ENCODE measurements around the gene TMPRSS3.

TMPRSS3 gene

DNA sequence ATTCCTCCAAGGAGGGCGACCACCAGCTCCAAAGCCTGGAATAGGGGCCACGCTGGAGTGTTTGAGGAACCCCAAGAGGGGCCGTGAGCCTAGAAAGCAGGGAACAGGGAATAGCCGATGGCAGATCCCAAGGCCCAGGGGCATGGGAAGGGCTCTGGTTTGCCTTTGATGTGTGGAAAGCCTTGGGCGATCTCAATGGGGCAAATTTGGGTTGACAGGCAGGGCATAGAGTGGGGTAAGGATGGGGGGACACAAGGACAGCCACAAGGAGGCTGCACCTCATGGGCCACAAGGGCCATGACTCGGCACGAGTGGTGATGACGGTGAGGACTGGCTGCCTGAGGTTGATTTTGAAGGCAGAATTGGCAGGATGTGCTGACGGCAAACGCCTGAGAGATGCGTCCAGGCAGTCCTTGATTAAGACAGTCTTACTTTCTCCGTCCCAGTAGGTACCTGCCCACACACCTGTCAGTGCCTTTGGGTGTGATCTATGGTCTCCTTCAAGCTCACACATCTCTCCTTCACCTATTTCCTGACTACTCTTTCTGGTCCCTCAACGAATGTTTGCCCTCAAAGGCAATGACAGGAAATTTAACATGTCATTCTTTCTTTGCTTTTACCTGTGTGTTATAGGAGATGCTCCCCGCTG, 2.0 kb upstream of the TMPRSS3 start:
- Histone ChIP-seq H3K4me1 (no peaks in the 10 kb centered on the region), H3K9me3 (ENCODE audit: control insufficient read depth, low read length) (no peaks in the 10 kb centered on the region), H3K27ac (no peak overlapping the region), H3K4me2 (ENCODE audit: low read length) (no peak overlapping the region), H3K4me3 (ENCODE audit: low read depth, low read length) (no peak overlapping the region), H3K27me3 (ENCODE audit: control insufficient read depth, insufficient read depth, low read length) (no peaks in the 10 kb centered on the region), H3K9ac (no peak overlapping the region), H3K36me3 (ENCODE audit: control insufficient read depth, insufficient read depth, low read length) (no peaks in the 10 kb centered on the region), H2AFZ (no peak overlapping the region), H3K79me2 (no peaks in the 10 kb centered on the region)
- TF ChIP-seq, protein P1, sequence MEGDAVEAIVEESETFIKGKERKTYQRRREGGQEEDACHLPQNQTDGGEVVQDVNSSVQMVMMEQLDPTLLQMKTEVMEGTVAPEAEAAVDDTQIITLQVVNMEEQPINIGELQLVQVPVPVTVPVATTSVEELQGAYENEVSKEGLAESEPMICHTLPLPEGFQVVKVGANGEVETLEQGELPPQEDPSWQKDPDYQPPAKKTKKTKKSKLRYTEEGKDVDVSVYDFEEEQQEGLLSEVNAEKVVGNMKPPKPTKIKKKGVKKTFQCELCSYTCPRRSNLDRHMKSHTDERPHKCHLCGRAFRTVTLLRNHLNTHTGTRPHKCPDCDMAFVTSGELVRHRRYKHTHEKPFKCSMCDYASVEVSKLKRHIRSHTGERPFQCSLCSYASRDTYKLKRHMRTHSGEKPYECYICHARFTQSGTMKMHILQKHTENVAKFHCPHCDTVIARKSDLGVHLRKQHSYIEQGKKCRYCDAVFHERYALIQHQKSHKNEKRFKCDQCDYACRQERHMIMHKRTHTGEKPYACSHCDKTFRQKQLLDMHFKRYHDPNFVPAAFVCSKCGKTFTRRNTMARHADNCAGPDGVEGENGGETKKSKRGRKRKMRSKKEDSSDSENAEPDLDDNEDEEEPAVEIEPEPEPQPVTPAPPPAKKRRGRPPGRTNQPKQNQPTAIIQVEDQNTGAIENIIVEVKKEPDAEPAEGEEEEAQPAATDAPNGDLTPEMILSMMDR (IDR thresholded peaks at IDR 0.05) = no peak

DNA sequence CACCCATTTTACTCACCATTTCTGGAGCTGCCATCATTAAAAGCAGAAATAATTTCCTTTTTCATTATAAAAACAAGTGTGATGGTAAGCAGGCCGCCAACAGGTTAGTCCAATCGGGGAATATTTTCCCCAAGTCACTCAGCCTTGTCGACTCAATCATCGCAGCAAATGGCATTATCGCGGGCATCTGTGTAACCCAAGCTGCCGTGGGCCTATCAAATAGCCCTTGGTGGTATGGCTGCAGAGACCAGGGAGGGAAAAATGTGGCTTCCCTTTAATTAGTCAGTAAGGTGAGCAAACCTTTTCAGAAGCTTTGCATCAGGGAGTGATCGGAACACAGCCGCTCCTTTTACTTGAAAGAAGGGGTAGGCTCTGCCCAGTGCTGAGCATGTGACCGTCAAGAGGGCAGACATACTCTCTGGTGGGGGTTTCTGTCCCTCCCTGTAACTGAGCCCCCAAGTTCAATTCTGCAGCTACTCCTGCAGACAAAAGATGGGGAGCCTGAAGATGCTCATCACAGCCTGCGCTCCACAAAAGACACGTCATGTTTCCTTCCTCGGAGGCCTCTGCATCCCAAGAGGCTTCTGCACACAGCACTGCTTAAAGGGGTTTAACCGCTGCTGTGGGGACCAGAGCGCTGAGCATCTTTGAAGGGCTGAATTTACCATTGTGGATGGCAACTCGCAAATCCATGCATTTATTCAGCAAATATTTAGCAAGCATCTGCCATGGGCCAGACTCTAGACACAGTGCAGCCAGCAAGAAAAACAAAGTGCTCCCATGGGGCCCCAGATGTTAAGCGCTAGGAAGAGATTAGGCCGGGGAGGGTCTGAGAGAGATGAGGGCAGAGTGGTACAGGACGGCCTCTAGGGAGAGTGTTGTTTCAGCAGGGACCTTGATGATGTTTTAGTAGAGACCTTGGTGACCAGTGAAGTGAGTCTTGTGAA, 1.2 kb upstream of the TMPRSS3 start:
- H3K36me3 ChIP-seq (ENCODE audit: control insufficient read depth, insufficient read depth, low read length) = no peaks in the 10 kb centered on the region
- no peaks in the 10 kb centered on the region for H3K27me3 ChIP-seq (ENCODE audit: control insufficient read depth, insufficient read depth, low read length)
- no peak overlapping the region for H2AFZ ChIP-seq
- H3K9ac ChIP-seq = no peak overlapping the region
- H3K4me1 ChIP-seq = no peaks in the 10 kb centered on the region
- no peak overlapping the region for H3K27ac ChIP-seq
- H3K9me3 ChIP-seq (ENCODE audit: control insufficient read depth, low read length) = no peaks in the 10 kb centered on the region
- no peak overlapping the region for H3K4me3 ChIP-seq (ENCODE audit: low read depth, low read length)
- TF ChIP-seq, protein P1 (IDR thresholded peaks at IDR 0.05) = no peak
- H3K4me2 ChIP-seq (ENCODE audit: low read length) = no peak overlapping the region
- H3K79me2 ChIP-seq = no peaks in the 10 kb centered on the region

DNA sequence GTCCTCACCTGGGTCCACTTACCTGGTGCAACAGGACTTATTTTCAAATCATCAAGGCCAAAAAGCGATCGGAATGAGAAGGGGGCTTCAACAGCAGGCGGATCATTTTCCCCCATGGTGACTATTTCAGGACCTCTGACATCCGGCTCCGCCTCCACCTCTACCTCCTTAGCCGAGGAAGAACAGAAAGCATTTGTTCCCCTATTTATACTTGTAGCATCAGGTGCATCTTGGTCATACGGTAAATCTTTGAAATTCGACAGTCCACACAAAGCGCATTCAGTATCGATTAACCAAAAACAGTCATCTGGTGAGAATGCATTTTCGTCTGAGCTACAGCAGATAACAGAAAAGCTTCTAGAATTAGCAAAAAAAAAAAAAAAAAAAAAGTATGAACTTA, 550 bp downstream of the TMPRSS3 start:
- no peaks in the 10 kb centered on the region for H3K9me3 ChIP-seq (ENCODE audit: control insufficient read depth, low read length)
- no peaks in the 10 kb centered on the region for H3K4me1 ChIP-seq
- H3K4me2 ChIP-seq (ENCODE audit: low read length) = no peak overlapping the region
- H2AFZ ChIP-seq = no peak overlapping the region
- H3K4me3 ChIP-seq (ENCODE audit: low read depth, low read length) = no peak overlapping the region
- TF ChIP-seq, protein P1 (IDR thresholded peaks at IDR 0.05) = no peak
- H3K36me3 ChIP-seq (ENCODE audit: control insufficient read depth, insufficient read depth, low read length) = no peaks in the 10 kb centered on the region
- H3K9ac ChIP-seq = no peak overlapping the region
- H3K27me3 ChIP-seq (ENCODE audit: control insufficient read depth, insufficient read depth, low read length) = no peaks in the 10 kb centered on the region
- no peak overlapping the region for H3K27ac ChIP-seq
- H3K79me2 ChIP-seq = no peaks in the 10 kb centered on the region

DNA sequence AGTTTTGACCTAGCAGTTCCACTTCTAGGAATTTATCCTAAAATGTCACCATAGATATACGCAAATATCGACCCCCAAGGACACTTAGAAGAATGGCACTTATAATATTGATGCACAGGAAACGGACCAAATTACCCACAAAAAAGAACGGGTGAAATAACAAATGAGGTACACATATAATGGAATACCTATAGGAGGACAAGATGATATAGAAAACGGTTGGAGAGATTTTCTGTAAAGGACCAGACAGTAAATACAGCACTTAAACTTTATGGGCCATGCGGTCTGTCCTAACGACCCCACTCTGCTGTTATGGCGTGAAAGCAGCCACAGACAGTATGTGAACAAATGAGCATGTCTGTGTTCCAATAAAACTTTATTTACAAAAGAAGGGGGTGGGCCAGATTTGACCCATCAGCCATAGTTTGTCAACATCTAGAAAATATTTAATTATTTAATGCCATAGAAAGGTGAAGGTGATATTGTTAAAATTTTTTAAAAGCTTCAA, 2.4 kb downstream of the TMPRSS3 start:
- Histone ChIP-seq H3K4me1 (peaks cover 5% of the 10 kb centered on the region), H2AFZ (no peak overlapping the region), H3K9ac (no peak overlapping the region), H3K79me2 (no peaks in the 10 kb centered on the region), H3K9me3 (ENCODE audit: control insufficient read depth, low read length) (no peaks in the 10 kb centered on the region), H3K27ac (no peak overlapping the region), H3K4me2 (ENCODE audit: low read length) (no peak overlapping the region), H3K36me3 (ENCODE audit: control insufficient read depth, insufficient read depth, low read length) (no peaks in the 10 kb centered on the region), H3K4me3 (ENCODE audit: low read depth, low read length) (no peak overlapping the region), H3K27me3 (ENCODE audit: control insufficient read depth, insufficient read depth, low read length) (no peaks in the 10 kb centered on the region)
- TF ChIP-seq, protein P1 (IDR thresholded peaks at IDR 0.05) = no peak

Data from parathyroid adenoma (tissue), 2 donors.